ENCODE measurements around the gene C18orf32.
"Not testable (repeated sequence)": the region's sequence is repeated elsewhere in the genome, so short reads cannot be mapped to it uniquely, and the experiment has no call there.

The C18orf32 gene

GRCh38 chr18:49467599-49467998 lies 19.4 kb downstream of the C18orf32 start:
- no peak for DNase-seq (ENCODE audit: low read depth, low spot score)

- no peak for DNase-seq (ENCODE audit: low read depth, low spot score)
These were observed 19.9 kb downstream of the C18orf32 start for GRCh38 chr18:49467019-49467563.

GRCh38 chr18:49464718-49465598 lies 22.1 kb downstream of the C18orf32 start:
- DNase-seq (ENCODE audit: low read depth, low spot score): no peak

- no peak for DNase-seq (ENCODE audit: low read depth, low spot score)
These were observed 25.4 kb downstream of the C18orf32 start for GRCh38 chr18:49461602-49461977.

GRCh38 chr18:49460976-49461601 lies 25.9 kb downstream of the C18orf32 start:
- no peak for DNase-seq (ENCODE audit: low read depth, low spot score)

GRCh38 chr18:49459404-49460171 lies 27.4 kb downstream of the C18orf32 start:
- DNase-seq (ENCODE audit: low read depth, low spot score): no peak

- DNase-seq (ENCODE audit: low read depth, low spot score): no peak
These were observed 29.4 kb downstream of the C18orf32 start for GRCh38 chr18:49457616-49458015.

- no peak for DNase-seq (ENCODE audit: low read depth, low spot score)
These were observed 30.2 kb downstream of the C18orf32 start for GRCh38 chr18:49456794-49457193.

- DNase-seq (ENCODE audit: low read depth, low spot score): not testable (repeated sequence)
These were observed 34.5 kb downstream of the C18orf32 start for GRCh38 chr18:49452534-49452933.

- DNase-seq (ENCODE audit: low read depth, low spot score): no peak
These were observed 39.0 kb downstream of the C18orf32 start for GRCh38 chr18:49447810-49448745.

- no peak for DNase-seq (ENCODE audit: low read depth, low spot score)
These were observed 40.6 kb downstream of the C18orf32 start for GRCh38 chr18:49446481-49446880.

GRCh38 chr18:49444581-49444980 lies 42.5 kb downstream of the C18orf32 start:
- no peak for DNase-seq (ENCODE audit: low read depth, low spot score)

GRCh38 chr18:49443837-49444236 lies 43.2 kb downstream of the C18orf32 start:
- DNase-seq (ENCODE audit: low read depth, low spot score): no peak

GRCh38 chr18:49441338-49441938 lies 45.6 kb downstream of the C18orf32 start:
- DNase-seq (ENCODE audit: low read depth, low spot score): no peak

- no peak for DNase-seq (ENCODE audit: low read depth, low spot score)
These were observed 51.9 kb downstream of the C18orf32 start for GRCh38 chr18:49435170-49435569.

- no peak for DNase-seq (ENCODE audit: low read depth, low spot score)
These were observed 54.4 kb downstream of the C18orf32 start for GRCh38 chr18:49432602-49433001.

GRCh38 chr18:49431165-49431962 lies 55.7 kb downstream of the C18orf32 start:
- DNase-seq (ENCODE audit: low read depth, low spot score): no peak
